Neural cell (in vitro differentiated cells): Measurements from ENCODE around the gene METTL14. TPM values are rescaled to one million over a fixed set of nuclear protein-coding genes. Genes with fewer than 3 reads are reported as not detected.

ENCODE experiments used
- H2AFZ ChIP-seq: fragments of 200-600, 300-800 bp; sonication (generic), shearing (Covaris generic); 2 replicates; pipeline ENCODE4 v1.6.0; 2014; ENCODE audit warnings: low read depth, mild to moderate bottlenecking, antibody characterized with exemption, low read length, moderate library complexity
- H3F3A ChIP-seq: fragments of 200-600 bp; shearing (Covaris generic); 2 replicates; pipeline ENCODE4 v1.6.1; 2016; ENCODE audit warnings: mild to moderate bottlenecking, moderate library complexity, mixed read lengths, antibody characterized with exemption, low read length; ENCODE audit not compliant: insufficient read depth, poor library complexity, severe bottlenecking
- H3K27ac ChIP-seq: fragments of 200-600, 300-800 bp; sonication (generic), shearing (Covaris generic); 2 replicates; pipeline ENCODE4 v1.5.1; 2014; ENCODE audit warnings: mild to moderate bottlenecking, low read length, moderate library complexity
- H3K27me3 ChIP-seq: fragments of 300-800, 200-600 bp; sonication (generic), shearing (Covaris generic); 2 replicates; pipeline ENCODE4 v1.6.0; 2014; ENCODE audit warnings: mild to moderate bottlenecking, low read depth, low read length, moderate library complexity; ENCODE audit not compliant: insufficient read depth
- H3K36me3 ChIP-seq: fragments of 300-800, 200-600 bp; sonication (generic), shearing (Covaris generic); 2 replicates; pipeline ENCODE4 v1.5.1; 2014; ENCODE audit warnings: mild to moderate bottlenecking, antibody characterized with exemption, low read length, moderate library complexity; ENCODE audit not compliant: insufficient read depth
- H3K4me2 ChIP-seq: fragments of 300-800, 200-600 bp; sonication (generic), shearing (Covaris generic); 2 replicates; pipeline ENCODE4 v1.6.0; 2014; ENCODE audit warnings: mild to moderate bottlenecking, low read length
- H3K4me3 ChIP-seq: fragments of 300-800, 200-600 bp; sonication (generic), shearing (Covaris generic); 2 replicates; pipeline ENCODE4 v1.5.1; 2014; ENCODE audit warnings: mild to moderate bottlenecking, low read length, moderate library complexity
- H3K79me2 ChIP-seq: fragments of 200-600 bp; shearing (Covaris generic); replicated peaks from 2 replicates; pipeline ENCODE4 v1.6.0; 2014; ENCODE audit warnings: mild to moderate bottlenecking, low read length, moderate library complexity; ENCODE audit not compliant: insufficient read depth
- H3K9ac ChIP-seq: fragments of 300-800, 200-600 bp; sonication (generic), shearing (Covaris generic); 2 replicates; pipeline ENCODE4 v1.6.1; 2016; ENCODE audit warnings: mild to moderate bottlenecking, low read length, mixed read lengths
- H3K9me2 ChIP-seq: fragments of 200-600 bp; shearing (Covaris generic); 2 replicates; pipeline ENCODE4 v1.6.1; 2016; ENCODE audit warnings: mild to moderate bottlenecking, low read length, mixed read lengths; ENCODE audit not compliant: insufficient read depth
- H3K9me3 ChIP-seq: fragments of 200-600, 300-800 bp; sonication (generic), shearing (Covaris generic); 2 replicates; pipeline ENCODE4 v1.6.1; 2016; ENCODE audit warnings: mild to moderate bottlenecking, mixed run types, low read length, moderate library complexity, mixed read lengths
- H4K20me1 ChIP-seq: fragments of 200-600 bp; shearing (Covaris generic); 2 replicates; pipeline ENCODE4 v1.6.1; 2016; ENCODE audit warnings: mild to moderate bottlenecking, mixed run types; ENCODE audit not compliant: insufficient read depth
- CTCF ChIP-seq: fragments of 450-650 bp; IDR thresholded peaks from 2 replicates; pipeline ENCODE4 v1.5.1; 2014; ENCODE audit warnings: antibody characterized with exemption, mild to moderate bottlenecking, moderate library complexity; ENCODE audit not compliant: poor library complexity, severe bottlenecking
- EP300 ChIP-seq: fragments of 450-650 bp; conservative IDR thresholded peaks from 2 replicates; pipeline ENCODE4 v1.6.1; 2014; ENCODE audit warnings: antibody characterized with exemption, mild to moderate bottlenecking, moderate library complexity; ENCODE audit not compliant: poor library complexity, severe bottlenecking
- EZH2 ChIP-seq: fragments of 200-600, 300-800 bp; shearing (Covaris generic), sonication (generic); IDR thresholded peaks from 2 replicates; pipeline ENCODE4 v1.6.1; 2014; ENCODE audit warnings: antibody characterized with exemption, low read length, borderline replicate concordance, mild to moderate bottlenecking; ENCODE audit not compliant: insufficient read depth, poor library complexity, severe bottlenecking
- MXI1 ChIP-seq: fragments of 450-650 bp; conservative IDR thresholded peaks from 2 replicates; pipeline ENCODE4 v1.6.1; 2014; ENCODE audit warnings: antibody characterized with exemption, mild to moderate bottlenecking; ENCODE audit not compliant: poor library complexity, severe bottlenecking
- POLR2AphosphoS5 ChIP-seq: IDR thresholded peaks from 2 replicates; pipeline ENCODE4 v1.6.1; 2012
- RAD21 ChIP-seq: fragments of 450-650 bp; conservative IDR thresholded peaks from 2 replicates; pipeline ENCODE4 v1.6.1; 2014; ENCODE audit warnings: antibody characterized with exemption, mild to moderate bottlenecking, moderate library complexity
- REST ChIP-seq: IDR thresholded peaks from 2 replicates; pipeline ENCODE4 v1.6.1; 2012; ENCODE audit warnings: borderline replicate concordance
- SMC3 ChIP-seq: fragments of 450-650 bp; conservative IDR thresholded peaks from 2 replicates; pipeline ENCODE4 v1.6.1; 2014; ENCODE audit warnings: antibody characterized with exemption, mild to moderate bottlenecking, moderate library complexity; ENCODE audit not compliant: poor library complexity
- TAF1 ChIP-seq: IDR thresholded peaks from 2 replicates; pipeline ENCODE4 v1.6.1; 2012; ENCODE audit warnings: low read depth
- polyA plus RNA-seq: library from polyadenylated mRNA; depleted of rRNA; stranded (reverse); fragments of >200 nt; gene quantifications from 2 replicates; pipeline ENCODE4 v1.2.3, GENCODE V29; 2014

Gene METTL14
- polyA plus RNA-seq, 1 donor from 2014 or later = 18.8 TPM

GRCh38 chr4:118738090-118738489 lies 52.9 kb downstream of the METTL14 start:
- no peak overlapping the region for H2AFZ ChIP-seq
- H3K9me2 ChIP-seq = no peaks in the 10 kb centered on the region
- H3K9me3 ChIP-seq = no peaks in the 10 kb centered on the region
- no peak overlapping the region for H3K4me3 ChIP-seq
- no peaks in the 10 kb centered on the region for H3K36me3 ChIP-seq
- H4K20me1 ChIP-seq = no peaks in the 10 kb centered on the region
- no peaks in the 10 kb centered on the region for H3K79me2 ChIP-seq
- no peak overlapping the region for H3K27ac ChIP-seq
- no peaks in the 10 kb centered on the region for H3K27me3 ChIP-seq
- TF ChIP-seq EZH2 = no peak
- TF ChIP-seq RAD21 = no peak
- H3K9ac ChIP-seq = no peak overlapping the region
- H3F3A ChIP-seq = no peaks in the 10 kb centered on the region
- no peak overlapping the region for H3K4me2 ChIP-seq

- Histone ChIP-seq H2AFZ (no peak overlapping the region), H4K20me1 (no peaks in the 10 kb centered on the region), H3K4me3 (no peak overlapping the region), H3K36me3 (no peaks in the 10 kb centered on the region), H3K4me2 (no peak overlapping the region), H3K9ac (no peak overlapping the region), H3F3A (no peaks in the 10 kb centered on the region), H3K79me2 (no peaks in the 10 kb centered on the region), H3K9me3 (no peaks in the 10 kb centered on the region), H3K27ac (no peak overlapping the region), H3K27me3 (no peaks in the 10 kb centered on the region), H3K9me2 (no peaks in the 10 kb centered on the region)
- TF ChIP-seq POLR2AphosphoS5 (no peak), REST (no peak), CTCF (no peak), MXI1 (no peak), EZH2 (no peak), EP300 (no peak), RAD21 (no peak), SMC3 (no peak), TAF1 (no peak)
Measured at GRCh38 chr4:118739022-118739713, 54.0 kb downstream of the METTL14 start.
